ENCODE results near the gene TMEM258. TPM values are rescaled to one million over a fixed set of nuclear protein-coding genes. Genes with fewer than 3 reads are reported as not detected.
A peak's percentile ranks its signal among the peaks of the same experiment; 100 is the strongest.

Gene TMEM258
- total RNA-seq, 1 experiment from 2014 or later, result 110 TPM

DNA sequence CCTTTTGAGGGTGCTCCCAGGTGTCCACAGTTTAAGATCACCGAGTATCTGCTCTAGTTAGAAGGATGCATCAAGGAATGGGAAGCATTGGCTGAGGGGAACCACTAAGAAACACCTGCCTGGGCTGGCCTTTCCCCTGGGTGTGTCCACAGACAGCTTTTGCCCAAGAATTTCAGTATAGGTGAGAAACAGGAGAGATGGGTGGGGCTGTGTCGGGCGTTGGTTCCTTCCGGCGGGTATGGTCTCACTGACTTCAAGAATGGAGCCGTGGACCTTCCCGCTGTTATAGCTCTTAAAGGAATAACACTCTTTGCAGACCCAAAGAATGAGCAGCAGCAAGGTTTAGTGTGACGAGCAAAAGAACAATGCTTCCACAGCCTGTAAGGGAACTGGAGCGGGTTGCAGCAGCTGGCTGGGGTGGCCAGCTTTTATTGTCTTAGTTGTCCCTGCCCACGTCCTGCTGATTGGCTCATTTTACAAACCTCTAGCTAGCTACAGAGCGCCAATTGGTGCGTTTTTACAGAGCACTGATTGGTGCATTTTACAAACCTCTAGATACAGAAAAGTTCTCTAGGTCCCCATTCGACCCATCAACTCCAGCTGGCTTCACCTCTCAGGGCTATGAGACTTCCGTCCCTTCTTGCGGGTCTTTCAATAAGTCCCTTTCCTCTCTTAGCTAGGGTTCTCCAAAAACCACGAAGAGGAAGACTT is 22.0 kb upstream of the TMEM258 start:
- Histone ChIP-seq H3K4me1 (ENCODE audit: insufficient read depth, low read length) (peaks cover 22% of the 10 kb centered on the region), H4K20me1 (ENCODE audit: low read length) (no peaks in the 10 kb centered on the region), H2AFZ (ENCODE audit: low read length) (peak overlapping the region; percentile 76), H3K4me3 (ENCODE audit: low read length) (peak overlapping the region; percentile 78), H3K79me2 (ENCODE audit: low read length) (peaks cover 39% of the 10 kb centered on the region), H3K9me3 (ENCODE audit: low read length) (no peaks in the 10 kb centered on the region), H3K27me3 (ENCODE audit: low read length) (no peaks in the 10 kb centered on the region), H3K9ac (ENCODE audit: low read length) (peak overlapping the region; percentile 92), H3K36me3 (ENCODE audit: low read depth, low read length) (peaks cover 30% of the 10 kb centered on the region), H3K9me2 (replicated peaks; ENCODE audit: low read length) (no peaks in the 10 kb centered on the region), H3K27ac (ENCODE audit: low read length) (peak overlapping the region; percentile 86), H3F3A (ENCODE audit: low read length, unreplicated experiment) (no peaks in the 10 kb centered on the region), H3K4me2 (ENCODE audit: low read length) (peak overlapping the region; percentile 92)
- BruUV-seq (replicated peaks), result no TSS peak
- no peak for ATAC-seq
- no peak for TF ChIP-seq EZH2 (IDR thresholded peaks at IDR 0.05; ENCODE audit: low read length, unreplicated experiment)
- TF ChIP-seq EZH2phosphoT487 (IDR thresholded peaks at IDR 0.05; ENCODE audit: borderline replicate concordance, low read length), result no peak
- no peak for TF ChIP-seq CTCF (conservative IDR thresholded peaks at IDR 0.05; ENCODE audit: low read depth, low read length)
- intact Hi-C loops (cut with micrococcal nuclease), result no loop called here
- POLR2A ChIA-PET (ENCODE audit: unreplicated experiment), result interaction anchor here (0.6 to 1.3 kb wide), 6 partner anchors 14 to 311 kb away, joined by 3 to 17 read pairs (median 6); partner anchors contain the start of genes FADS2, FEN1 and TMEM258
- CTCF ChIA-PET, result interaction anchor here (0.6 to 1.7 kb wide), 5 partner anchors 17 to 294 kb away, joined by 3 to 14 read pairs (median 5); no protein-coding TSS in a partner anchor
- peak; percentile 53 for DNase-seq

DNA sequence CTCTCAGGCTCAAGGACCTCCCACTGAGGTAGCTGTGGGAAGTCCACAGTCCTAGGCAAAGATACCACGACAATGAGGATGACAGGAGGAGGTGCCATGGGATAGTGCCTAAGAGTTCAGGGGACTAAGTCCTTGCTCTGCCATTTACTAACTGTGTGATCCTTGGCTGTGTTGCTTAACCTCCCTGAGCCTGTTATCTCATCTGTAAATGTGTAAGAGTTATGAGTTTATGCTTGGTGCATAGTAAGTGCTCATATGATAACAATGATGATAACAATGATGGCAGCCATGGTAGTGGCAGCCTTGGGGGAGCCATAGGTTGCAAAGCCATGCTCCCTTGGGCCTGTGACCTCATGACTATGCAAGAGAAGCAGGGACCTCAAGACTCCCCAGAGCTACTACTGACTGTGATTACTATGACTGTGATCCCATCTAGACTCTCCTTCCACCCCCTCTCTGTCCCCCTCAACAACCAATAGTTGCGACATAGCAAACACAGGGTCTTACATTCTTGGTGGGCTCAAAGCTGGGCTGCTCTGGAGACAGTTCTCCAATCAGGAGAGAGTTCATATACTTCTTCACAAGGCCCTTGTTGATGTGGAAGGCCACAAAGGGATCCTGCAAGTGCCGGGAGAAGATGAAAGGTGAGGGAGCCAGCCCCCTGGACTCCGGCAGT is 20.5 kb upstream of the TMEM258 start:
- no peak overlapping the region for H3K9ac ChIP-seq (ENCODE audit: low read length)
- ATAC-seq, result no peak
- no peak for TF ChIP-seq EZH2phosphoT487 (IDR thresholded peaks at IDR 0.05; ENCODE audit: borderline replicate concordance, low read length)
- peaks cover 27% of the 10 kb centered on the region for H3K79me2 ChIP-seq (ENCODE audit: low read length)
- H3K9me3 ChIP-seq (ENCODE audit: low read length), result no peaks in the 10 kb centered on the region
- no peak overlapping the region for H3K4me2 ChIP-seq (ENCODE audit: low read length)
- no peaks in the 10 kb centered on the region for H3K9me2 ChIP-seq (replicated peaks; ENCODE audit: low read length)
- POLR2A ChIA-PET (ENCODE audit: unreplicated experiment), result interaction anchor here (0.6 kb wide), 1 partner anchor 183 kb away, joined by 4 read pairs; no protein-coding TSS in a partner anchor
- no peaks in the 10 kb centered on the region for H3F3A ChIP-seq (ENCODE audit: low read length, unreplicated experiment)
- BruUV-seq (replicated peaks), result no TSS peak
- intact Hi-C loops (cut with micrococcal nuclease), result no loop called here
- H3K4me1 ChIP-seq (ENCODE audit: insufficient read depth, low read length), result peaks cover 13% of the 10 kb centered on the region
- H3K4me3 ChIP-seq (ENCODE audit: low read length), result no peak overlapping the region
- H3K27me3 ChIP-seq (ENCODE audit: low read length), result no peaks in the 10 kb centered on the region
- CTCF ChIA-PET, result interaction anchor here (0.7 kb wide), 1 partner anchor 11 kb away, joined by 5 read pairs; no protein-coding TSS in a partner anchor
- peaks cover 35% of the 10 kb centered on the region for H3K36me3 ChIP-seq (ENCODE audit: low read depth, low read length)
- DNase-seq, result no peak
- H4K20me1 ChIP-seq (ENCODE audit: low read length), result no peaks in the 10 kb centered on the region
- H2AFZ ChIP-seq (ENCODE audit: low read length), result no peak overlapping the region
- H3K27ac ChIP-seq (ENCODE audit: low read length), result no peak overlapping the region

DNA sequence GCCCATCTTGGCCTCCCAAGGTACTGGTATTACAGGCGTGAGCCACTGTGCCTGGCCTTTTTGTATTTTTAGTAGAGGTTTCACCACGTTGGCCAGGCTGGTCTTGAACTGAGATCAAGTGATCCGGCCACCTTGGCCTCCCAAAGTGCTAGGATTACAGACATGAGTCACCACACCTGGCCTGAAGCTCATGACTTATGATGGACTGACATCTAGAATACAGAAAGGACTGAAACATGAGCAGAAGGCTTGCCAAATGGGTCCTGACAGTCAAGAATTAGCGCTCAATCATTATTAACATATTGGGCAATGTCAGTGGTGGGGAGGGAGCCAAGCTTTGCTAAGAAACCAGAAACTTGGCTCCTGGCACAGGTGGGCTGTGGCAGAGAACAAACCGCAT is 19.4 kb upstream of the TMEM258 start:
- Histone ChIP-seq H3F3A (ENCODE audit: low read length, unreplicated experiment) (no peaks in the 10 kb centered on the region), H2AFZ (ENCODE audit: low read length) (no peak overlapping the region), H3K79me2 (ENCODE audit: low read length) (peaks cover 19% of the 10 kb centered on the region), H3K4me3 (ENCODE audit: low read length) (no peak overlapping the region), H3K9me3 (ENCODE audit: low read length) (no peaks in the 10 kb centered on the region), H3K27me3 (ENCODE audit: low read length) (no peaks in the 10 kb centered on the region), H3K4me1 (ENCODE audit: insufficient read depth, low read length) (peaks cover 5% of the 10 kb centered on the region; the same call in 1 of the 2 replicates), H3K9me2 (replicated peaks; ENCODE audit: low read length) (no peaks in the 10 kb centered on the region), H3K4me2 (ENCODE audit: low read length) (no peak overlapping the region), H4K20me1 (ENCODE audit: low read length) (no peaks in the 10 kb centered on the region), H3K27ac (ENCODE audit: low read length) (no peak overlapping the region), H3K36me3 (ENCODE audit: low read depth, low read length) (peaks cover 42% of the 10 kb centered on the region), H3K9ac (ENCODE audit: low read length) (no peak overlapping the region)
- ChIA-PET CTCF (no interaction called here), POLR2A (ENCODE audit: unreplicated experiment) (no interaction called here)
- no peak for ATAC-seq
- DNase-seq, result peak; percentile 3
- no TSS peak for BruUV-seq (replicated peaks)
- intact Hi-C loops (cut with micrococcal nuclease), result no loop called here
- no peak for TF ChIP-seq CTCF (conservative IDR thresholded peaks at IDR 0.05; ENCODE audit: low read depth, low read length)
- no peak for TF ChIP-seq EZH2phosphoT487 (IDR thresholded peaks at IDR 0.05; ENCODE audit: borderline replicate concordance, low read length)
- TF ChIP-seq EZH2 (IDR thresholded peaks at IDR 0.05; ENCODE audit: low read length, unreplicated experiment), result no peak
